T-cell (primary cell): ENCODE results near the gene BARX2. TPM values are rescaled to one million over a fixed set of nuclear protein-coding genes. Genes with fewer than 3 reads are reported as not detected.

Experiments used
- ATAC-seq, 4 experiments: fragments of 200-7000 bp in 3 of 4; fragments of 150-1000 bp in 1 of 4; cut with Tn5 transposase; replicated peaks in 1 of 4; 1 replicate in 3 of 4; 2 replicates in 1 of 4; pipeline ENCODE4 v1.10.0; 2021; ENCODE audit warnings: moderate library complexity in 3 of 4, mild to moderate bottlenecking in 2 of 4, moderate number of reproducible peaks in 1 of 4
- CTCF ChIA-PET, 2 donors: fragments of 300-600 bp; sonication (Branson Sonifier 250); formaldehyde crosslinking; loops; one replicate each; lab custom pipeline; 2022; ENCODE audit warnings: antibody characterized with exemption in 2 of 2; lab: Charles Lee
- POLR2A ChIA-PET, 2 donors: fragments of 300-600 bp; sonication (Branson Sonifier 250); formaldehyde crosslinking; loops; one replicate each; lab custom pipeline; 2022; ENCODE audit warnings: antibody characterized with exemption in 2 of 2; lab: Charles Lee
- DNase-seq, 35 experiments: peaks; one replicate each; pipeline versions ENCODE4 v3.0.0 to v3.0.0-alpha.2; 2013 to 2023
- H3K27ac ChIP-seq: one replicate; pipeline ENCODE4 v1.5.1; 2013; ENCODE audit warnings: low read length
- H3K27me3 ChIP-seq, 2 experiments: replicated peaks in 1 of 2; 1 replicate in 1 of 2; 2 replicates in 1 of 2; pipeline versions ENCODE4 v1.6.1 to v1.7.0; 2013; ENCODE audit warnings: low read length in 1 of 2, mixed read lengths in 1 of 2; ENCODE audit not compliant: control insufficient read depth in 2 of 2, insufficient read depth in 2 of 2; ENCODE audit errors: extremely low read depth in 1 of 2
- H3K36me3 ChIP-seq, 2 donors: 1 replicate in 1 of 2; 2 replicates in 1 of 2; pipeline versions ENCODE4 v1.6.1 to v1.7.0; 2013; ENCODE audit warnings: low read length in 1 of 2; ENCODE audit not compliant: control insufficient read depth in 2 of 2, insufficient read depth in 1 of 2; ENCODE audit errors: extremely low read depth in 1 of 2
- H3K4me1 ChIP-seq, 2 experiments: 1 replicate in 1 of 2; 2 replicates in 1 of 2; pipeline versions ENCODE4 v1.6.1 to v1.7.0; 2013; ENCODE audit warnings: low read length in 2 of 2, mixed read lengths in 1 of 2; ENCODE audit not compliant: insufficient read depth in 2 of 2, control insufficient read depth in 1 of 2; ENCODE audit errors: extremely low read depth in 1 of 2
- H3K4me3 ChIP-seq, 2 donors: 1 replicate in 1 of 2; 2 replicates in 1 of 2; pipeline versions ENCODE4 v1.5.1 to v1.7.0; 2013; ENCODE audit warnings: mild to moderate bottlenecking in 2 of 2, low read length in 1 of 2, moderate library complexity in 1 of 2; ENCODE audit not compliant: control insufficient read depth in 1 of 2; ENCODE audit errors: extremely low read depth in 1 of 2
- H3K9me3 ChIP-seq: 2 replicates; pipeline ENCODE4 v1.7.0; 2013
- H3K27ac Mint-ChIP-seq, 2 donors: one replicate each; pipeline ENCODE4 v1.8.0; 2020 to 2021; ENCODE audit warnings: mild to moderate bottlenecking in 2 of 2, mixed read lengths in 2 of 2
- H3K27me3 Mint-ChIP-seq, 2 donors: one replicate each; pipeline ENCODE4 v1.8.0; 2021 to 2022; ENCODE audit warnings: mixed read lengths in 2 of 2
- H3K36me3 Mint-ChIP-seq: one replicate; pipeline ENCODE4 v1.8.0; 2021; ENCODE audit warnings: mixed read lengths
- H3K4me1 Mint-ChIP-seq, 3 donors: one replicate each; pipeline ENCODE4 v1.8.0; 2020 to 2022; ENCODE audit warnings: mixed read lengths in 3 of 3, mild to moderate bottlenecking in 1 of 3
- H3K4me3 Mint-ChIP-seq, 3 donors: one replicate each; pipeline ENCODE4 v1.8.0; 2020 to 2022; ENCODE audit warnings: mild to moderate bottlenecking in 3 of 3, mixed read lengths in 3 of 3, moderate library complexity in 3 of 3
- H3K9me3 Mint-ChIP-seq, 3 donors: one replicate each; pipeline ENCODE4 v1.8.0; 2020 to 2022; ENCODE audit warnings: mixed read lengths in 3 of 3
- WGBS: methylation state at CpG from one replicate; pipeline ENCODE4 v1.1.5; 2013; ENCODE audit warnings: missing lambda C conversion rate; ENCODE audit not compliant: insufficient coverage; 5-methylcytosine and 5-hydroxymethylcytosine counted together
- total RNA-seq, 35 experiments: library from RNA in 6 of 35; stranded (reverse) in 6 of 35; fragments of 120-200 nt in 1 of 35; gene quantifications; one replicate each; pipeline versions ENCODE4 v1.2.1 to v1.2.4 and lab custom pipeline; 2013 to 2026

Gene BARX2
- total RNA-seq, 5 donors from 2014 or later (not counting 1 experiment from before 2014, with no cell fraction given) = not detected

- no CpG with 5 or more reads among the region's 1 CpG for WGBS
- no peaks in the 10 kb centered on the region for H3K36me3 ChIP-seq
- no peaks in the 10 kb centered on the region for H3K27me3 ChIP-seq
- no peaks in the 10 kb centered on the region for H3K9me3 ChIP-seq
- Mint-ChIP-seq H3K4me1 (no peaks in the 10 kb centered on the region), H3K9me3 (no peaks in the 10 kb centered on the region), H3K36me3 (no peaks in the 10 kb centered on the region), H3K27ac (no peak overlapping the region), H3K4me3 (no peak overlapping the region), H3K27me3 (peaks cover 27 to 30% of the 10 kb centered on the region in 2 donors)
- H3K4me1 ChIP-seq = no peaks in the 10 kb centered on the region
- no peak overlapping the region for H3K4me3 ChIP-seq
- ATAC-seq (no peak), DNase-seq (no peak)
- POLR2A ChIA-PET = no interaction called here
- no peak overlapping the region for H3K27ac ChIP-seq
- CTCF ChIA-PET = no interaction called here
These were observed 17.3 kb downstream of the BARX2 start for GRCh38 chr11:129392995-129393394.

GRCh38 chr11:129394709-129395108 is 19.1 kb downstream of the BARX2 start:
- Histone ChIP-seq H3K4me1 (no peaks in the 10 kb centered on the region), H3K27me3 (peaks cover 0 to 3% of the 10 kb centered on the region in 2 experiments), H3K27ac (no peak overlapping the region), H3K36me3 (no peaks in the 10 kb centered on the region), H3K9me3 (no peaks in the 10 kb centered on the region), H3K4me3 (no peak overlapping the region)
- no peak for DNase-seq
- CTCF ChIA-PET = no interaction called here
- Mint-ChIP-seq H3K27ac (no peak overlapping the region), H3K4me1 (no peaks in the 10 kb centered on the region), H3K36me3 (no peaks in the 10 kb centered on the region), H3K9me3 (peaks cover 0 to 4% (median 3%) of the 10 kb centered on the region in 3 donors), H3K4me3 (no peak overlapping the region), H3K27me3 (peaks cover 24 to 27% of the 10 kb centered on the region in 2 donors)
- ATAC-seq = no peak
- POLR2A ChIA-PET = no interaction called here
- WGBS = 63% methylated on average over 1 of the region's 3 CpGs

GRCh38 chr11:129395432-129395831 is 19.8 kb downstream of the BARX2 start:
- no peak for DNase-seq
- no peaks in the 10 kb centered on the region for H3K4me1 Mint-ChIP-seq
- peaks cover 0 to 4% (median 3%) of the 10 kb centered on the region in 3 donors for H3K9me3 Mint-ChIP-seq
- 50% methylated on average over 4 of the region's 9 CpGs for WGBS
- Histone ChIP-seq H3K36me3 (no peaks in the 10 kb centered on the region), H3K9me3 (no peaks in the 10 kb centered on the region), H3K4me1 (no peaks in the 10 kb centered on the region), H3K27me3 (peaks cover 0 to 3% of the 10 kb centered on the region in 2 experiments), H3K27ac (no peak overlapping the region), H3K4me3 (no peak overlapping the region)
- no peak for ATAC-seq
- ChIA-PET CTCF (no interaction called here), POLR2A (no interaction called here)
- H3K4me3 Mint-ChIP-seq = no peak overlapping the region
- H3K36me3 Mint-ChIP-seq = no peaks in the 10 kb centered on the region
- no peak overlapping the region for H3K27ac Mint-ChIP-seq
- H3K27me3 Mint-ChIP-seq = peaks cover 21% of the 10 kb centered on the region in 2 donors

GRCh38 chr11:129395883-129396282 is 20.2 kb downstream of the BARX2 start:
- ChIA-PET CTCF (no interaction called here), POLR2A (no interaction called here)
- ATAC-seq = no peak
- Mint-ChIP-seq H3K27me3 (peaks cover 20 to 21% of the 10 kb centered on the region in 2 donors), H3K36me3 (no peaks in the 10 kb centered on the region), H3K27ac (no peak overlapping the region), H3K4me1 (no peaks in the 10 kb centered on the region), H3K9me3 (peaks cover 0 to 4% (median 3%) of the 10 kb centered on the region in 3 donors), H3K4me3 (no peak overlapping the region)
- H3K4me1 ChIP-seq = no peaks in the 10 kb centered on the region
- DNase-seq = no peak
- no peak overlapping the region for H3K27ac ChIP-seq
- peaks cover 0 to 3% of the 10 kb centered on the region in 2 experiments for H3K27me3 ChIP-seq
- WGBS = 93% methylated on average over 3 of the region's 7 CpGs
- no peaks in the 10 kb centered on the region for H3K9me3 ChIP-seq
- H3K36me3 ChIP-seq = no peaks in the 10 kb centered on the region
- H3K4me3 ChIP-seq = no peak overlapping the region

GRCh38 chr11:129396454-129396853 is 20.8 kb downstream of the BARX2 start:
- ChIA-PET CTCF (interaction anchor here in 1 of 2 donors (0.7 kb wide), 1 partner anchor 293 kb away, joined by 3 read pairs; no protein-coding TSS in a partner anchor), POLR2A (no interaction called here)
- ATAC-seq (no peak), DNase-seq (no peak)
- H3K27ac ChIP-seq = no peak overlapping the region
- H3K27me3 ChIP-seq = peaks cover 0 to 3% of the 10 kb centered on the region in 2 experiments
- Mint-ChIP-seq H3K4me1 (no peaks in the 10 kb centered on the region), H3K27ac (no peak overlapping the region), H3K27me3 (peaks cover 20 to 23% of the 10 kb centered on the region in 2 donors), H3K36me3 (no peaks in the 10 kb centered on the region), H3K9me3 (peaks cover 0 to 4% (median 3%) of the 10 kb centered on the region in 3 donors), H3K4me3 (no peak overlapping the region)
- no peaks in the 10 kb centered on the region for H3K36me3 ChIP-seq
- H3K4me3 ChIP-seq = no peak overlapping the region
- 60% methylated on average over 1 of the region's 3 CpGs for WGBS
- no peaks in the 10 kb centered on the region for H3K4me1 ChIP-seq
- H3K9me3 ChIP-seq = no peaks in the 10 kb centered on the region

GRCh38 chr11:129402206-129403171 is 26.8 kb downstream of the BARX2 start:
- H3K36me3 Mint-ChIP-seq = no peaks in the 10 kb centered on the region
- no peaks in the 10 kb centered on the region for H3K36me3 ChIP-seq
- WGBS = 74% methylated on average over 3 of the region's 3 CpGs
- H3K27me3 ChIP-seq = peaks cover 0 to 3% of the 10 kb centered on the region in 2 experiments
- H3K9me3 ChIP-seq = no peaks in the 10 kb centered on the region
- H3K4me1 ChIP-seq = no peaks in the 10 kb centered on the region
- peaks cover 0 to 4% (median 3%) of the 10 kb centered on the region in 3 donors for H3K9me3 Mint-ChIP-seq
- H3K4me3 Mint-ChIP-seq = no peak overlapping the region
- H3K4me3 ChIP-seq = no peak overlapping the region
- ChIA-PET CTCF (no interaction called here), POLR2A (no interaction called here)
- H3K4me1 Mint-ChIP-seq = no peaks in the 10 kb centered on the region
- no peak overlapping the region for H3K27ac ChIP-seq
- DNase-seq (no peak), ATAC-seq (no peak)
- peaks cover 10 to 17% of the 10 kb centered on the region in 2 donors for H3K27me3 Mint-ChIP-seq
- H3K27ac Mint-ChIP-seq = no peak overlapping the region
